Measurements from ENCODE around the gene HOXD11. TPM values are rescaled to one million over a fixed set of nuclear protein-coding genes. Genes with fewer than 3 reads are reported as not detected.

Gene HOXD11
- total and polyA plus RNA-seq, 2 of the 4 experiments (the other 2 are of a cell fraction) = not detected

GRCh38 chr2:176146645-176147044 is 39.6 kb downstream of the HOXD11 start:
- Histone ChIP-seq H2BK15ac (ENCODE audit: low read depth, low read length) (no peak overlapping the region), H2AK5ac (ENCODE audit: low read depth, low read length) (no peak overlapping the region), H3K27ac (ENCODE audit: insufficient read depth, low read length) (no peak overlapping the region), H3K79me1 (ENCODE audit: low read depth in 1 of 2, low read length in 2 of 2) (no peaks in the 10 kb centered on the region), H3K9me1 (ENCODE audit: insufficient read depth, low read length) (no peaks in the 10 kb centered on the region), H3K4me3 (ENCODE audit: insufficient read depth, low read depth, low read length) (no peak overlapping the region), H3K36me3 (ENCODE audit: control insufficient read depth, insufficient read depth, low read length) (no peaks in the 10 kb centered on the region), H2AK9ac (replicated peaks; ENCODE audit: low read depth, low read length, poor library complexity) (no peak overlapping the region), H3K4me1 (ENCODE audit: control insufficient read depth, insufficient read depth, low read length) (no peaks in the 10 kb centered on the region), H3K4me2 (ENCODE audit: low read depth, low read length) (no peak overlapping the region), H4K91ac (ENCODE audit: insufficient read depth, low read depth, low read length) (no peak overlapping the region), H4K8ac (ENCODE audit: low read depth in 2 of 2, low read length in 2 of 2) (no peak overlapping the region), H3K9ac (ENCODE audit: low read depth, low read length) (no peak overlapping the region), H2BK5ac (ENCODE audit: low read depth, low read length, poor library complexity, severe bottlenecking) (no peak overlapping the region), H3K4ac (ENCODE audit: low read depth, low read length) (no peak overlapping the region), H2BK20ac (ENCODE audit: low read depth, low read length) (no peak overlapping the region), H3K9me3 (ENCODE audit: control insufficient read depth, insufficient read depth, low read length) (peaks cover 8% of the 10 kb centered on the region; the same call in 1 of the 2 replicates), H2AFZ (replicated peaks; ENCODE audit: low read length, poor library complexity) (no peak overlapping the region), H3K23ac (ENCODE audit: low read depth, low read length) (no peak overlapping the region), H4K20me1 (ENCODE audit: insufficient read depth, low read length) (no peaks in the 10 kb centered on the region), H2BK120ac (ENCODE audit: low read depth, low read length) (no peak overlapping the region), H3K18ac (ENCODE audit: low read depth, low read length) (no peak overlapping the region), H3K27me3 (ENCODE audit: control insufficient read depth, insufficient read depth, low read length) (peaks cover 72% of the 10 kb centered on the region), H3K14ac (replicated peaks; ENCODE audit: low read depth, low read length) (no peak overlapping the region), H4K5ac (ENCODE audit: low read depth, low read length) (no peak overlapping the region), H3K56ac (ENCODE audit: extremely low read depth, insufficient read depth, low read length) (no peak overlapping the region)
- intact Hi-C loops (cut with micrococcal nuclease) (no loop called here), in situ Hi-C loops (cut with MboI; ENCODE audit: low sequenced_read_pairs) (no loop called here), dilution Hi-C loops (cut with HindIII; ENCODE audit: low sequenced_read_pairs, unreplicated experiment) (no loop called here)
- CTCF ChIA-PET = interaction anchor here (1.8 kb wide), 1 partner anchor 308 kb away, joined by 7 read pairs; no protein-coding TSS in a partner anchor
- POLR2A ChIA-PET (ENCODE audit: unreplicated experiment) = no interaction called here
- DNase-seq (no peak), ATAC-seq (ENCODE audit: low read depth) (no peak)
- no peak for TF ChIP-seq BHLHE40 (IDR thresholded peaks at IDR 0.05; ENCODE audit: low read depth, low read length)
- TF ChIP-seq, protein P1, sequence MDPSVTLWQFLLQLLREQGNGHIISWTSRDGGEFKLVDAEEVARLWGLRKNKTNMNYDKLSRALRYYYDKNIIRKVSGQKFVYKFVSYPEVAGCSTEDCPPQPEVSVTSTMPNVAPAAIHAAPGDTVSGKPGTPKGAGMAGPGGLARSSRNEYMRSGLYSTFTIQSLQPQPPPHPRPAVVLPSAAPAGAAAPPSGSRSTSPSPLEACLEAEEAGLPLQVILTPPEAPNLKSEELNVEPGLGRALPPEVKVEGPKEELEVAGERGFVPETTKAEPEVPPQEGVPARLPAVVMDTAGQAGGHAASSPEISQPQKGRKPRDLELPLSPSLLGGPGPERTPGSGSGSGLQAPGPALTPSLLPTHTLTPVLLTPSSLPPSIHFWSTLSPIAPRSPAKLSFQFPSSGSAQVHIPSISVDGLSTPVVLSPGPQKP (IDR thresholded peaks at IDR 0.05; ENCODE audit: borderline replicate concordance, low read depth, low read length) = no peak
- TF ChIP-seq CTCF (conservative IDR thresholded peaks at IDR 0.05; ENCODE audit: low read depth, low read length) = no peak
- no peak for TF ChIP-seq MXI1 (IDR thresholded peaks at IDR 0.05; ENCODE audit: borderline replicate concordance, low read depth, low read length)
- TF ChIP-seq NFE2L2 (IDR thresholded peaks at IDR 0.05; ENCODE audit: low read depth, low read length) = no peak
- TF ChIP-seq MAFK (IDR thresholded peaks at IDR 0.05; ENCODE audit: low read depth, low read length) = no peak
- TF ChIP-seq RCOR1 (IDR thresholded peaks at IDR 0.05; ENCODE audit: insufficient replicate concordance, low read length) = no peak
- no peak for TF ChIP-seq FOS (IDR thresholded peaks at IDR 0.05; ENCODE audit: low read depth, low read length)
- no peak for TF ChIP-seq RAD21 (IDR thresholded peaks at IDR 0.05; ENCODE audit: low read length)
- no peak for TF ChIP-seq POLR2A (IDR thresholded peaks at IDR 0.05; ENCODE audit: low read depth, low read length)
- TF ChIP-seq, protein P2, sequence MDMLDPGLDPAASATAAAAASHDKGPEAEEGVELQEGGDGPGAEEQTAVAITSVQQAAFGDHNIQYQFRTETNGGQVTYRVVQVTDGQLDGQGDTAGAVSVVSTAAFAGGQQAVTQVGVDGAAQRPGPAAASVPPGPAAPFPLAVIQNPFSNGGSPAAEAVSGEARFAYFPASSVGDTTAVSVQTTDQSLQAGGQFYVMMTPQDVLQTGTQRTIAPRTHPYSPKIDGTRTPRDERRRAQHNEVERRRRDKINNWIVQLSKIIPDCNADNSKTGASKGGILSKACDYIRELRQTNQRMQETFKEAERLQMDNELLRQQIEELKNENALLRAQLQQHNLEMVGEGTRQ (IDR thresholded peaks at IDR 0.05; ENCODE audit: low read depth, low read length) = no peak
- no peak for TF ChIP-seq MAZ (IDR thresholded peaks at IDR 0.05; ENCODE audit: borderline replicate concordance, low read depth, low read length)
- TF ChIP-seq RFX5 (IDR thresholded peaks at IDR 0.05; ENCODE audit: low read depth, low read length) = no peak
- TF ChIP-seq CEBPB (IDR thresholded peaks at IDR 0.05; ENCODE audit: low read depth, low read length) = no peak
- BruUV-seq (replicated peaks) = no TSS peak
